ENCODE measurements around the gene ABO.
"Not testable (repeated sequence)": the region's sequence is repeated elsewhere in the genome, so short reads cannot be mapped to it uniquely, and the experiment has no call there.

ABO gene

DNA sequence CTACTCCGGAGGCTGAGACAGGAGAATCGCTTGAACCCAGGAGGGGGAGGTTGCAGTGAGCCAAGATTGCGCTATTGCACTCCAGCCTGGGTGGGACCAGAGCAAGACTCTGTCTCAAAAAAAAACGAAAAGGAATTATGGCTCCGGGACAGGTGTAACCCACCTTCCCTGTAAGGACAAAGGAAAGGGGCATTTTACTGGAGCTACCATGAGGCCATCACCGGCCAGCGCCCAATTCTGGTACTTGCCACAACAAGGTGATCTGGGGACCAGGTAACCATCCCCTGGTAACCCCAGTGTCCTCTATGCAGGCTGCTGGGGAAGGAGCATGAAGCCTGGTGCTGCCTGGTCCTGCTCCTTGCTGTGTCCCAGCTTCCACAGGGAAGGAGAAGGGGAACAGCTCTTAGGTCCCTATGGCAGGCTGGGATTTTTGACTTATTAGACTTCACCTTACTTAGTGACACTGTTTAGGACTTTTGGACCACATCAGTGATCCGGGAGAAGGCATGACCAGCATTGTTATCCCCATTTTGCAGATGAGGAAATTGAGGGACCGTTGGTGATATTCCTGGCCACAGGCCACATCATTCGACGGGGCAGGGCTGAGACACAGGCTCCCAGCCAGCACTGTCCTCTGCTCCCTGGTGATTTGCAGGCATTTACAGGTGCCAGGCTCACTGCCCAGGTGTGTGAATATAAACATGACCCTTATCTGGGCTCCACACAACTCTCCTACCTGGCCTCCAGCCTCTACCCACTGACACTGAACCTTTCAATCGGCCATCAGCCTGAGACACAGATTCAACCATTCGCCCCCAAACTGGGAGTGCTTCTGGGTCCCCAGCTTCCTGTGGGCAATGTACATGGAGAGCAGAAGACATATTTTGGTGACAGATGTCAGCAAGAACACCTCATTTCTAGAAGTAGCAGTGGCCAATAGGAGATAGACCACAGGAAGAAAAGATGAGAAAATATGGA lies 26.5 kb upstream of the ABO start:
- H3K4me3 ChIP-seq = no peak overlapping the region
- no peaks in the 10 kb centered on the region for H3K36me3 ChIP-seq
- H3K27ac ChIP-seq = no peak overlapping the region
- H4K20me1 ChIP-seq = no peaks in the 10 kb centered on the region
- peaks cover 0 to 5% (median 3%) of the 10 kb centered on the region in 10 experiments; a peak in 8 of 20 replicates for H3K4me1 ChIP-seq
- H3K27me3 ChIP-seq = no peaks in the 10 kb centered on the region
- H3K4me2 ChIP-seq = no peak overlapping the region
- H3K9ac ChIP-seq = no peak overlapping the region
- no peak for TF ChIP-seq Cebpa-rat (IDR thresholded peaks at IDR 0.05)
- no peaks in the 10 kb centered on the region for H3K9me3 ChIP-seq (replicated peaks in 1 of 11)

DNA sequence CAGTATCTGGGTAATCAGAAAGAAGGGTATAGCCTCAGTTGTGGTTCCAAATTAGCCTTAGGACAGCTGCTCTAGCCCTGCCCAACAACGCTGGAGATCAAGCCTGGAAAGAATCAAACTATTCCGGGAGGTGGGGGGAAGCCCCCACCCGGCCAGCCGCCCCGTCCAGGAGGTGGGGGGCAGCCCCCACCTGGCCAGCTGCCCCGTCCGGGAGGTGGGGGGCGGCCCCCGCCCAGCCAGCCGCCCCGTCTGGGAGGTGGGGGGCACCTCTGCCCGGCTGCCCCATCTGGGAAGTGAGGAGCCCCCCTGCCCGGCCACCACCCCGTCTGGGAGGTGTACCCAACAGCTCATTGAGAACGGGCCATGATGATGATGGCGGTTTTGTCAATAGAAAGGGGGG lies 25.0 kb upstream of the ABO start:
- not testable (repeated sequence) for H4K20me1 ChIP-seq; H3K9me3 ChIP-seq (replicated peaks in 1 of 11); H3K27me3 ChIP-seq; H3K4me2 ChIP-seq; H3K9ac ChIP-seq; H3K36me3 ChIP-seq; H3K4me3 ChIP-seq; H3K4me1 ChIP-seq; H3K27ac ChIP-seq

DNA sequence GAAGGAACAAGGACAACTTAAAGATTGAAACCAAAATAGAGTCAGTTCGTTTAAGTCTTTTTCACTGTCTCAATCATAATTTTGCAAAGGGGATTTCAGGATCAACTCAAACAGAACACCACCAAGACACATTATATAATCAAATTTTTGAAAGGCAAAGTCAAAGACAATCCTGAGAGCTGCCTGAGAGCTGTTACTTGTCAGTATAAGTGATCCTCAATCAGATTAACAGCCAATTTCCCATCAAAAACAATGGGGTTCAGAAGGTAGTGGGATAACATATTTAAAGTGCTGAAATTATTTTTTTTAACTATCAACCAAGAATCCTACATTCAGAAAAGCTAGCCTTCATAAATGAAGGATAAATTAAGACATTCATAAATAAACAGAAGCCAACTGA lies 19.3 kb upstream of the ABO start:
- H3K27ac ChIP-seq = no peak overlapping the region
- no peak overlapping the region for H3K4me2 ChIP-seq
- no peak for TF ChIP-seq Cebpa-rat (IDR thresholded peaks at IDR 0.05)
- no peaks in the 10 kb centered on the region for H4K20me1 ChIP-seq
- H3K27me3 ChIP-seq = no peaks in the 10 kb centered on the region
- H3K36me3 ChIP-seq = no peaks in the 10 kb centered on the region
- no peak overlapping the region for H3K4me3 ChIP-seq
- H3K4me1 ChIP-seq = no peaks in the 10 kb centered on the region
- peaks cover 40 to 53% (median 45%) of the 10 kb centered on the region in 11 experiments for H3K9me3 ChIP-seq (replicated peaks in 1 of 11)
- no peak overlapping the region for H3K9ac ChIP-seq

DNA sequence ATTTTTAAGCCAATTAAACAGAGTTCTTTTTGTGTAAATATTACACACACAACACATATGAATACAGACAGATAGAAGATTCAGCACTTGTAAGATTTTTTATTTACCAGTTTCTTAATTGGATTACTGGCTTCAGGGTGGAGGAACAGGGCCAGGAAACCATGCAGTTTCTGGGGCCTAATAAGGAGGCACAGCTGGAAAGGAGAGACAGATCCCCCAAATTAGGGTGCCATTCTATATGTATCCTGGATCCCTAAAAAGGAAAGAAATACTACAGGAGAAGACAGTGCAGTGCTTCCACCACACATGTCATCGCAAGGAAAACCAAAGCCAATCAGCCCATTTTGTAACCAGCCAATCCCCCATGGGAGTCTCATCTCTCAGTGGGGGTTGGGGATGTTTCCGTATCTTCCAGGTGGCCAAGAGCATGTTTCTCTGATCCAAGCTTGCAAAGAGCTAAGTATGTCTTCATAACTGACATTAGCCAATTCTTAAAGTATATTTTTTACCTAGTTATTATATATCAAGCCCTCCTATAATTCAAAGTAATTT lies 15.8 kb upstream of the ABO start:
- Histone ChIP-seq H3K4me3 (no peak overlapping the region; a peak in 2 of 20 replicates), H3K4me1 (no peaks in the 10 kb centered on the region), H3K4me2 (no peak overlapping the region), H4K20me1 (no peaks in the 10 kb centered on the region), H3K9me3 (replicated peaks in 1 of 11) (peaks cover 70 to 87% (median 75%) of the 10 kb centered on the region in 11 experiments), H3K36me3 (no peaks in the 10 kb centered on the region), H3K9ac (no peak overlapping the region), H3K27ac (no peak overlapping the region), H3K27me3 (no peaks in the 10 kb centered on the region)
- no peak for TF ChIP-seq Cebpa-rat (IDR thresholded peaks at IDR 0.05)

DNA sequence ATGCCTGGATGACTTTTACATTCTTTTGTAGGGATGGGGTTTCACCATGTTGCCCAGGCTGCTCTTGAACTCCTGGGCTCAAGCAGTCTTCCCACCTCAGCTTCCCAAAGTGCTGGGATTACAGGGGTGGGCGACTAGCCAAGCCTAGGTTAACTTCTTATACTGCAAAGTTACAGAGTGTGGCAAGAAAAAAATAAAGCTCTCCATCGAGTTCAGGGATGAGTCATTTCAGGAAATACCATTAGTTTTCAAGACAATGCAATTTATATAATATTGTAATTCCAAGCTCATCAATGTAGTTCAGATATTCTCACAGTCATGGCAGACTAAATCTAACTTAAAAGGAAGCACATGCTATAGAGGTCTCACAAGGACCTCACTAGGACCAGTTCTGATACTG lies 11.5 kb upstream of the ABO start:
- no peak for TF ChIP-seq Cebpa-rat (IDR thresholded peaks at IDR 0.05)
- Histone ChIP-seq H3K27ac (no peak overlapping the region), H3K4me1 (no peaks in the 10 kb centered on the region), H3K27me3 (no peaks in the 10 kb centered on the region), H3K36me3 (no peaks in the 10 kb centered on the region), H3K9ac (no peak overlapping the region), H3K4me3 (no peak overlapping the region), H3K4me2 (no peak overlapping the region), H3K9me3 (replicated peaks in 1 of 11) (peaks cover 49 to 63% (median 55%) of the 10 kb centered on the region in 11 experiments), H4K20me1 (no peaks in the 10 kb centered on the region)

DNA sequence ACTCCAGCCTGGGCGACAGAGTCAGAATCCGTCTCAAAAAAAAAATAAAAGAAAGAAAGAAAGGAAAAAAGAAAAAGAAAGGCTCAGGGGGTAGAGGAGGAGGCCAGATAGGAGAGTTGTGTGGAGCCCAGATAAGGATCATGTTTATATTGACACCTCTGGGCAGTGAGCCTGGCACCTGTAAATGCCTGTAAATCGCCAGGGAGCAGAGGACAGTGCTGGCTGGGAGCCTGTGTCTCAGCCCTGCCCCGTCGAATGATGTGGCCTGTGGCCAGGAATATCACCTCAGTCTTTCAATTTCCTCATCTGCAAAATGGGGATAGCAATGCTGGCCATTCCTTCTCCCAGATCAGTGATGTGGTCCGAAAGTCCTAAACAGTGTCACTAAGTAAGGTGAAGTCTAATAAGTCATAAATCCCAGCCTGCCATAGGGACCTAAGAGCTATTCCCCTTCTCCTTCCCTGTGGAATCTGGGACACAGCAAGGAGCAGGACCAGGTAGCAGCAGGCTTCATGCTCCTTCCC lies 10.3 kb upstream of the ABO start:
- no peaks in the 10 kb centered on the region for H3K4me1 ChIP-seq
- H3K9ac ChIP-seq = no peak overlapping the region
- TF ChIP-seq Cebpa-rat (IDR thresholded peaks at IDR 0.05) = no peak
- H3K27ac ChIP-seq = no peak overlapping the region
- no peak overlapping the region for H3K4me2 ChIP-seq
- peaks cover 39 to 55% (median 43%) of the 10 kb centered on the region in 11 experiments for H3K9me3 ChIP-seq (replicated peaks in 1 of 11)
- no peaks in the 10 kb centered on the region for H3K27me3 ChIP-seq
- H3K4me3 ChIP-seq = no peak overlapping the region
- H4K20me1 ChIP-seq = no peaks in the 10 kb centered on the region
- no peaks in the 10 kb centered on the region for H3K36me3 ChIP-seq

DNA sequence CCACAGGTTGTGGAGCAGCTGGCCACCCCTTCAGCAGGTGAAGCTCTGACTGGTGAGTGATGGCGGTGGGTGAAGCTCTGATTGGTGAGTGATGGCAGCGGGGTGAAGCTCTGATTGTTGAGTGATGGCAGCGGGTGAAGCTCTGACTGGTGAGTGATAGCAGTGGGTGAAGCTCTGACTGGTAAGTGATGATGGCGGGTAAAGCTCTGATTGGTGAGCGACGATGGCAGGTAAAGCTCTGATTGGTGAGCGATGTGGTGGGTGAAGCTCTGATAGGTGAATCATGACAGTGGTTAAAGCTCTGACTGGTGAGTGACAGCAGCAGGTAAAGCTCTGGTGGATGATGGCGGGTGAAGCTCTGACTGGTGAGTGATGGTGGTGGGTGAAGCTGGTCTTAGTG lies 9.4 kb upstream of the ABO start:
- no peaks in the 10 kb centered on the region for H3K4me1 ChIP-seq
- peaks cover 35 to 55% (median 39%) of the 10 kb centered on the region in 11 experiments for H3K9me3 ChIP-seq (replicated peaks in 1 of 11)
- no peak overlapping the region for H3K27ac ChIP-seq
- no peak for TF ChIP-seq Cebpa-rat (IDR thresholded peaks at IDR 0.05)
- H3K9ac ChIP-seq = no peak overlapping the region
- no peaks in the 10 kb centered on the region for H3K27me3 ChIP-seq
- no peaks in the 10 kb centered on the region for H3K36me3 ChIP-seq
- H3K4me2 ChIP-seq = no peak overlapping the region
- H3K4me3 ChIP-seq = no peak overlapping the region
- no peaks in the 10 kb centered on the region for H4K20me1 ChIP-seq

DNA sequence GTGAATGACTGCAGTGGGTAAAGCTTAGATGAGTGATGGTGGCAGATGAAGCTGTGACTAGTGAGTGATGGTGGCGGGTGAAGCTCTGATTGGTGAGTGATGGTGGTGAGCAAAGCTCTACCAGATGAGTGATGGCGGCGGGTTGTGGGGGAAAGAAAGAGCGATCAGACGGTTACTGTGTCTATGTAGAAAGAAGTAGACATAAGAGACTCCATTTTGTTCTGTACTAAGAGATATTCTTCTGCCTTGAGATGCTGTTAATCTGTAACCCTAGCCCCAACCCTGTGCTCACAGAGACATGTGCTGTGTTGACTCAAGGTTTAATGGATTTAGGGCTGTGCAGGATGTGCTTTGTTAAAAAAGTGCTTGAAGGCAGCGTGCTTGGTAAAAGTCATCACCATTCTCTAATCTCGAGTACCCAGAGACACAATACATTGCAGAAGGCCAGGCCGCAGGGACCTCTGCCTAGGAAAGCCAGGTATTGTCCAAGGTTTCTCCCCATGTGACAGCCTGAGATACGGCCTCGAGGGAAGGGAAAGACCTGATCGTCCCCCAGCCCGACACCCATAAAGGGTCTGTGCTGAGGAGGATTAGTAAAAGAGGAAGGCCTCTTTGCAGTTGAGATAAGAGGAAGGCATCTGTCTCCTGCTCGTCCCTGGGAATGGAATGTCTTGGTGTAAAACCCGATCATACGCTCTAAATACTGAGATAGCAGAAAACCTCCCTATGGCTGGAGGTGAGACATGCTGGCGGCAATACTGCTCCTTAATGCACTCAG lies 8.4 kb upstream of the ABO start:
- H3K27ac ChIP-seq = not testable (repeated sequence)

More for the DNA sequence above, 8.4 kb upstream of the ABO start:
- not testable (repeated sequence) for H3K4me1 ChIP-seq, H3K27me3 ChIP-seq, H4K20me1 ChIP-seq, H3K4me3 ChIP-seq, H3K4me2 ChIP-seq, H3K36me3 ChIP-seq, H3K9ac ChIP-seq
- peaks cover 35 to 54% (median 39%) of the 10 kb centered on the region in 11 experiments for H3K9me3 ChIP-seq (replicated peaks in 1 of 11)
